Sigmoid colon (tissue), 4 donors: Measurements from ENCODE around the gene HNRNPDL.

ENCODE experiments used
- POLR2A ChIP-seq, 2 donors: fragments of 450-650 bp; IDR thresholded peaks; one replicate each; pipeline ENCODE4 v1.6.1; 2016; ENCODE audit warnings: antibody characterized with exemption in 2 of 2, mild to moderate bottlenecking in 2 of 2, moderate library complexity in 2 of 2
- POLR2AphosphoS5 ChIP-seq, 4 donors: sonication (generic); formaldehyde crosslinking; IDR thresholded peaks; one replicate each; pipeline ENCODE4 v1.6.1; 2017; ENCODE audit warnings: antibody characterized with exemption in 4 of 4

GRCh38 chr4:82425478-82425877, 4.8 kb downstream of the HNRNPDL start:
- TF ChIP-seq POLR2AphosphoS5 (IDR thresholded peaks at IDR 0.05) (no peak), POLR2A (IDR thresholded peaks at IDR 0.05) (no peak)
